HepG2 (cell line): Measurements from ENCODE around the gene DMRTB1. TPM values are rescaled to one million over a fixed set of nuclear protein-coding genes. Genes with fewer than 3 reads are reported as not detected.
A peak's percentile ranks its signal among the peaks of the same experiment; 100 is the strongest.

Experiments
- ATAC-seq: fragments of 200-7000 bp; cut with Tn5 transposase; 3 replicates; pipeline ENCODE4 v1.9.1; 2020; ENCODE audit warnings: mild to moderate bottlenecking, moderate library complexity
- BruUV-seq: library from RNA; stranded (reverse); fragments of 400-500 nt; replicated peaks from 2 replicates; lab custom pipeline; 2021; lab: Mats Ljungman, UMichigan
- CTCF ChIA-PET: fragments of 300-600 bp; formaldehyde crosslinking; extraction: SDS; loops from one replicate; lab custom pipeline; 2021; ENCODE audit warnings: low total read pairs, inconsistent platforms, low intra/inter-chr PET ratio; lab: Yijun Ruan, JAX
- POLR2A ChIA-PET: fragments of 350-600 bp; sonication (Branson Sonifier 250); formaldehyde crosslinking; loops from one replicate; lab custom pipeline; 2020; ENCODE audit warnings: antibody characterized with exemption, inconsistent platforms; lab: Yijun Ruan, JAX
- DNase-seq: peaks from one replicate; pipeline ENCODE4 v3.0.0-alpha.2; 2015; ENCODE audit warnings: low spot score
- FAIRE-seq: peaks from 3 replicates; lab custom pipeline; 2011; peaks lifted over from hg19 to GRCh38; lab: Jason Lieb, UNC
- H2AFZ ChIP-seq: one replicate; pipeline ENCODE4 v1.6.1; 2011; ENCODE audit warnings: low read length, inconsistent platforms
- H3K27ac ChIP-seq: fragments of 300-600 bp; 3 replicates; pipeline ENCODE4 v1.8.0; 2011; ENCODE audit warnings: mixed run types, mild to moderate bottlenecking, mixed read lengths, low read length, inconsistent platforms; ENCODE audit not compliant: insufficient read depth; ENCODE audit errors: extremely low read length
- H3K27me3 ChIP-seq, 2 experiments: fragments of 200-600 bp in 1 of 2; 2 replicates in 1 of 2; 3 replicates in 1 of 2; pipeline versions ENCODE4 v1.6.0 to v1.8.0; 2011; ENCODE audit warnings: low read length in 2 of 2, mild to moderate bottlenecking in 2 of 2, moderate library complexity in 2 of 2, inconsistent platforms in 1 of 2; ENCODE audit not compliant: insufficient read depth in 2 of 2, control insufficient read depth in 1 of 2
- H3K36me3 ChIP-seq, 2 experiments: fragments of 200-600 bp in 1 of 2; replicated peaks in 1 of 2; 2 replicates in 1 of 2; 3 replicates in 1 of 2; pipeline versions ENCODE4 v1.5.1 to v1.8.0; 2011; ENCODE audit warnings: low read length in 2 of 2, inconsistent platforms in 1 of 2; ENCODE audit not compliant: insufficient read depth in 2 of 2, control insufficient read depth in 1 of 2
- H3K4me1 ChIP-seq: 2 replicates; pipeline ENCODE4 v1.5.1; 2012; ENCODE audit warnings: low read length, inconsistent platforms; ENCODE audit not compliant: insufficient read depth
- H3K4me2 ChIP-seq: 2 replicates; pipeline ENCODE4 v1.6.0; 2011; ENCODE audit warnings: low read depth, low read length, inconsistent platforms
- H3K4me3 ChIP-seq, 3 experiments: fragments of 200-600 bp in 1 of 3; sonication (generic), shearing (Covaris generic) in 1 of 3; replicated peaks in 1 of 3; 2 replicates each; pipeline ENCODE4 v1.5.1; 2011 to 2016; ENCODE audit warnings: low read length in 3 of 3, inconsistent platforms in 2 of 3, low read depth in 2 of 3, mild to moderate bottlenecking in 2 of 3, control low read depth in 1 of 3, mixed read lengths in 1 of 3; ENCODE audit not compliant: insufficient read depth in 1 of 3
- H3K79me2 ChIP-seq: one replicate; pipeline ENCODE4 v1.6.1; 2011; ENCODE audit warnings: low read length, inconsistent platforms; ENCODE audit not compliant: insufficient read depth
- H3K9ac ChIP-seq: 2 replicates; pipeline ENCODE4 v1.6.0; 2011; ENCODE audit warnings: mild to moderate bottlenecking, low read depth, low read length, inconsistent platforms; ENCODE audit not compliant: insufficient read depth
- H3K9me3 ChIP-seq: 2 replicates; pipeline ENCODE4 v1.5.1; 2012; ENCODE audit warnings: mild to moderate bottlenecking, low read length
- H4K20me1 ChIP-seq: 2 replicates; pipeline ENCODE4 v1.6.0; 2011; ENCODE audit warnings: inconsistent platforms, mild to moderate bottlenecking, low read length, moderate library complexity; ENCODE audit not compliant: insufficient read depth
- KDM4B ChIP-seq: sonication (generic); formaldehyde crosslinking; IDR thresholded peaks from 2 replicates; pipeline ENCODE4 v1.4.0; 2020; ENCODE audit warnings: missing genetic modification reagents
- KDM5A ChIP-seq: fragments of 200-600 bp; sonication (generic); IDR thresholded peaks from 2 replicates; pipeline ENCODE4 v1.7.0; 2018; ENCODE audit warnings: antibody characterized with exemption, mild to moderate bottlenecking, low read length, borderline replicate concordance
- MXI1 ChIP-seq: IDR thresholded peaks from 3 replicates; pipeline ENCODE4 v1.6.1; 2012; ENCODE audit warnings: low read depth, low read length, inconsistent platforms, borderline replicate concordance
- SSRP1 ChIP-seq: IDR thresholded peaks from 2 replicates; pipeline ENCODE4 v1.6.1; 2016; ENCODE audit warnings: control low read depth
- SYNCRIP ChIP-seq: fragments of 200-400 bp; formaldehyde crosslinking; IDR thresholded peaks from 2 replicates; pipeline ENCODE4 v1.6.1; 2018; ENCODE audit warnings: mild to moderate bottlenecking, low read depth, low read length; ENCODE audit not compliant: insufficient read depth
- ZFP41 ChIP-seq: sonication (generic); formaldehyde crosslinking; IDR thresholded peaks from 2 replicates; pipeline ENCODE4 v1.4.0; 2020; ENCODE audit warnings: mild to moderate bottlenecking, missing genetic modification reagents, borderline replicate concordance
- ZMYM3 ChIP-seq: sonication (generic); formaldehyde crosslinking; IDR thresholded peaks from 2 replicates; pipeline ENCODE4 v1.5.1; 2020; ENCODE audit warnings: mild to moderate bottlenecking, missing genetic modification reagents
- ZNF75D ChIP-seq: sonication (generic); formaldehyde crosslinking; IDR thresholded peaks from 2 replicates; pipeline ENCODE4 v1.8.1; 2023; ENCODE audit warnings: missing genetic modification reagents, mild to moderate bottlenecking, borderline replicate concordance
- WGBS: methylation state at CpG from one replicate; pipeline ENCODE4 v1.1.6; 2017; ENCODE audit warnings: low lambda C conversion rate; 5-methylcytosine and 5-hydroxymethylcytosine counted together
- in situ Hi-C: cut with HindIII; loops from 2 replicates; pipeline ENCODE4 v1.10.0; 2017; ENCODE audit warnings: low pct_unique_long_range_greater_than_20kb; ENCODE audit not compliant: extremely low pct_ligation_motif_present
- intact Hi-C: fragments of 100-400 bp; cut with micrococcal nuclease; formaldehyde crosslinking; loops from one replicate; pipeline ENCODE4 v1.10.0; 2022; ENCODE audit not compliant: unreplicated experiment
- polyA plus RNA-seq, 8 experiments: library from polyadenylated mRNA; depleted of rRNA in 3 of 8; stranded (reverse) in 7 of 8; unstranded in 1 of 8; fragments of >200 nt; fragmentation: Illumina TruSeq in 4 of 8; extraction: Trizol in 4 of 8; gene quantifications; 2 replicates each; pipeline versions ENCODE4 v1.2.1 to v1.2.3, GENCODE V29; 2011 to 2016; ENCODE audit warnings: low read depth in 4 of 8, missing spikeins in 1 of 8, mixed read lengths in 1 of 8; ENCODE audit not compliant: insufficient read depth in 1 of 8
- total RNA-seq, 5 experiments: library from RNA; depleted of rRNA; stranded (reverse); fragments of >200 nt; fragmentation: Illumina TruSeq; extraction: Trizol; gene quantifications; 2 replicates each; pipeline ENCODE4 v1.2.3, GENCODE V29; 2016; ENCODE audit warnings: low read depth in 1 of 5
- TF ChIP-seq, protein P1 (sequence below): sonication (generic); formaldehyde crosslinking; IDR thresholded peaks from 2 replicates; pipeline ENCODE4 v1.5.0; 2020; ENCODE audit warnings: mild to moderate bottlenecking, missing genetic modification reagents, borderline replicate concordance
- TF ChIP-seq, protein P2 (sequence below): sonication (generic); formaldehyde crosslinking; IDR thresholded peaks from 2 replicates; pipeline ENCODE4 v1.5.0; 2020; ENCODE audit warnings: missing genetic modification reagents, mild to moderate bottlenecking, borderline replicate concordance
- TF ChIP-seq, protein P3 (sequence below): sonication (generic); formaldehyde crosslinking; IDR thresholded peaks from 2 replicates; pipeline ENCODE4 v1.4.0; 2020; ENCODE audit warnings: missing genetic modification reagents
- TF ChIP-seq, protein P4 (sequence below): sonication (generic); formaldehyde crosslinking; IDR thresholded peaks from 2 replicates; pipeline ENCODE4 v1.5.0; 2020; ENCODE audit warnings: mild to moderate bottlenecking, missing genetic modification reagents
- TF ChIP-seq, protein P5 (sequence below): sonication (generic); formaldehyde crosslinking; IDR thresholded peaks from 2 replicates; pipeline ENCODE4 v1.8.1; 2023; ENCODE audit warnings: missing genetic modification reagents, inconsistent platforms, borderline replicate concordance

The DMRTB1 gene
- total and polyA plus RNA-seq, 2 of the 13 experiments (the other 11 are each of a cell fraction or from before 2014, with no cell fraction given): not detected

DNA sequence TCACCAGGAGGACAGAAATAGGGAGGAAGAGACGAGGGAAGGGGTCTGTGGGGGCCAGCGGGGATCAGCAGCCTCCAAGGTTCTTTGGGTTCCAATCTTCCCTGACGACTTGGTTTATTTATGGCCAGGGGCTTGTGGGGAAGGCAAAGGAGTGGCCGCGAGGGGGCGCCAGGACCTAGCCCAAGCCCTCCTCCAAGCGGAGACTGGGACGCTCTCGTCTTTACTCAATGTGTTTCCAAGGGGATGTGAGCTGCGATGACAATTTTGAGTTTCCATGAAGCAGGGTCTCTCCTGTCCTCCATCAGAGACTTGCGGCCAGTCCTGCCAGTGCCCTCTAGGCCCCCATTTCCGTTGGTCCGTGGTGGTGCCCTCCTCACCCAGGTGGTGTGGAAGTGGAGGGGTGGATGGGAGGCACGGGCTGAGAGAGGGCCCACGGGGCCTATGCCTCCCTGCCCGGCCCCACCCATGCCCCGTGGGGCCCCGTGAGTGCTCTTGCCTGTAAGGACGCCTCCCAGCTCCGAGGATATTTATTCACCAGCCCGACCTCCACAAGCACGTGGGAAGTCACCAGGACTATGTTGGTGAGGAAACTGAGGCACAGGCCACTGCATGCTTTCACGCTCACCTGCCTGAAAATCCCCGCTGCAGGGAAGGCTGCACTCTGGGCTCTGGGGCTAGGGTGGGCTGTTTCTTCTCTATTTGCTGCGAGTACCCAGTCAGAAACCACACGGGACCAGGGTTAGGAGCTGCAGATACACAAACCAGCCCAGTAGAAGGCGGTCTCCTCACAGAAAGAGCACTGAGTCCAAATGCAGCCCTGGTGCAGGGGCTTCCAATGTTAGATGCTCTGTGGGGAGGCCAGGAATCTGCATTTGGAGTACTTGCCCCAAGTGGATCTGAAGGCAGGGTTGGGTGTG lies 26.5 kb downstream of the DMRTB1 start (continued):
- TF ChIP-seq, protein P1, sequence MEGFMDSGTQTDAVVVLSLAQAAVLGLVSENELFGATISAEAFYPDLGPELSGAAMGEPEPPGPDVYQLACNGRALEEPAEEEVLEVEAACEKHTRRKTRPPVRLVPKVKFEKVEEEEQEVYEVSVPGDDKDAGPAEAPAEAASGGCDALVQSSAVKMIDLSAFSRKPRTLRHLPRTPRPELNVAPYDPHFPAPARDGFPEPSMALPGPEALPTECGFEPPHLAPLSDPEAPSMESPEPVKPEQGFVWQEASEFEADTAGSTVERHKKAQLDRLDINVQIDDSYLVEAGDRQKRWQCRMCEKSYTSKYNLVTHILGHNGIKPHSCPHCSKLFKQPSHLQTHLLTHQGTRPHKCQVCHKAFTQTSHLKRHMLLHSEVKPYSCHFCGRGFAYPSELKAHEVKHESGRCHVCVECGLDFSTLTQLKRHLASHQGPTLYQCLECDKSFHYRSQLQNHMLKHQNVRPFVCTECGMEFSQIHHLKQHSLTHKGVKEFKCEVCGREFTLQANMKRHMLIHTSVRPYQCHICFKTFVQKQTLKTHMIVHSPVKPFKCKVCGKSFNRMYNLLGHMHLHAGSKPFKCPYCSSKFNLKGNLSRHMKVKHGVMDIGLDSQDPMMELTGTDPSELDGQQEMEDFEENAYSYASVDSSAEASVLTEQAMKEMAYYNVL (CRISPR knock-in tag): no peak

DNA sequence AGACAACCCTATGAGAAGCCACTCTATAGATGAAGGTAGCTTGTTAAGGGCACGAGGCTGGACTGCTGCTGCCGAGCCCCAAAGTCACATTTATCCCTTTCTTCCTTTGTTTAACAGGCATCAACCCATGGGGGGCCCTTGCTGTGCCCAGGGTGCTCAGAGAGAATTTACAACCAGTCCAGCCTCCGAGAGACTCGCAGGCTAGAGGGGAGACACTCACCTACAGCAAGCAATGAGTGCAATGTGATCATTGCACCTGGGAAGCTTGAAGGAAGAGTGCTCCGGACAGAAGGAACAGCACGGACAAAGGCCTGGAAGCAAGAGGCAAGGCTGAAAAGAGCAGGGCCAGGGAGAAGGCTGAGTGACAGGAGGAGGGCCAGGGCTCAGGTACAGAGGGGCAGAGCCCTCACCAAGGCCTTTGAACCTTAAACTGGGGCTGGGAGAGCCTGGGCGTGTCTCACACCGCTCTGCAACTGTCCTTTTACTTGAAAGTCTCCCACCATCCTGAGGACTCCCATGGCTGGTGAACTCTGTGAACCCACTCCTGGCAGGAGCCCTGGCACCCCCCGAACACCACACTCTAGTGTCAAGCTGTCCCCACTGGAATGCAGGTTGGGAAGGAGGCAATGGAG lies 27.3 kb downstream of the DMRTB1 start:
- H3K4me1 ChIP-seq: no peaks in the 10 kb centered on the region
- CTCF ChIA-PET: interaction anchor here (1.7 kb wide), 1 partner anchor 268 kb away, joined by 13 read pairs; no protein-coding TSS in a partner anchor
- in situ Hi-C loops (loop anchor here (5.0 kb wide), 2 partner anchors 106 to 201 kb away; no protein-coding TSS in a partner anchor), intact Hi-C loops (no loop called here)
- H3K27ac ChIP-seq: no peak overlapping the region
- POLR2A ChIA-PET: no interaction called here
- FAIRE-seq: no peak
- 27% methylated on average over 9 of the region's 9 CpGs for WGBS
- H2AFZ ChIP-seq: no peak overlapping the region
- no TSS peak for BruUV-seq
- peaks cover 1 to 61% of the 10 kb centered on the region in 2 experiments; a peak in 4 of 5 replicates for H3K27me3 ChIP-seq
- DNase-seq: no peak
- H3K9me3 ChIP-seq: no peaks in the 10 kb centered on the region
- no peak overlapping the region for H3K4me2 ChIP-seq
- no peak overlapping the region for H3K4me3 ChIP-seq
- no peaks in the 10 kb centered on the region for H3K79me2 ChIP-seq
- H4K20me1 ChIP-seq: no peaks in the 10 kb centered on the region
- peak; percentile 37 for ATAC-seq
- no peak overlapping the region for H3K9ac ChIP-seq
- no peaks in the 10 kb centered on the region for H3K36me3 ChIP-seq
- no peak for TF ChIP-seq MXI1
- TF ChIP-seq, protein P2, sequence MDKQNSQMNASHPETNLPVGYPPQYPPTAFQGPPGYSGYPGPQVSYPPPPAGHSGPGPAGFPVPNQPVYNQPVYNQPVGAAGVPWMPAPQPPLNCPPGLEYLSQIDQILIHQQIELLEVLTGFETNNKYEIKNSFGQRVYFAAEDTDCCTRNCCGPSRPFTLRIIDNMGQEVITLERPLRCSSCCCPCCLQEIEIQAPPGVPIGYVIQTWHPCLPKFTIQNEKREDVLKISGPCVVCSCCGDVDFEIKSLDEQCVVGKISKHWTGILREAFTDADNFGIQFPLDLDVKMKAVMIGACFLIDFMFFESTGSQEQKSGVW (CRISPR knock-in tag): no peak
- no peak for TF ChIP-seq ZMYM3
- TF ChIP-seq, protein P3, sequence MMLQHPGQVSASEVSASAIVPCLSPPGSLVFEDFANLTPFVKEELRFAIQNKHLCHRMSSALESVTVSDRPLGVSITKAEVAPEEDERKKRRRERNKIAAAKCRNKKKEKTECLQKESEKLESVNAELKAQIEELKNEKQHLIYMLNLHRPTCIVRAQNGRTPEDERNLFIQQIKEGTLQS: no peak
- TF ChIP-seq, protein P4, sequence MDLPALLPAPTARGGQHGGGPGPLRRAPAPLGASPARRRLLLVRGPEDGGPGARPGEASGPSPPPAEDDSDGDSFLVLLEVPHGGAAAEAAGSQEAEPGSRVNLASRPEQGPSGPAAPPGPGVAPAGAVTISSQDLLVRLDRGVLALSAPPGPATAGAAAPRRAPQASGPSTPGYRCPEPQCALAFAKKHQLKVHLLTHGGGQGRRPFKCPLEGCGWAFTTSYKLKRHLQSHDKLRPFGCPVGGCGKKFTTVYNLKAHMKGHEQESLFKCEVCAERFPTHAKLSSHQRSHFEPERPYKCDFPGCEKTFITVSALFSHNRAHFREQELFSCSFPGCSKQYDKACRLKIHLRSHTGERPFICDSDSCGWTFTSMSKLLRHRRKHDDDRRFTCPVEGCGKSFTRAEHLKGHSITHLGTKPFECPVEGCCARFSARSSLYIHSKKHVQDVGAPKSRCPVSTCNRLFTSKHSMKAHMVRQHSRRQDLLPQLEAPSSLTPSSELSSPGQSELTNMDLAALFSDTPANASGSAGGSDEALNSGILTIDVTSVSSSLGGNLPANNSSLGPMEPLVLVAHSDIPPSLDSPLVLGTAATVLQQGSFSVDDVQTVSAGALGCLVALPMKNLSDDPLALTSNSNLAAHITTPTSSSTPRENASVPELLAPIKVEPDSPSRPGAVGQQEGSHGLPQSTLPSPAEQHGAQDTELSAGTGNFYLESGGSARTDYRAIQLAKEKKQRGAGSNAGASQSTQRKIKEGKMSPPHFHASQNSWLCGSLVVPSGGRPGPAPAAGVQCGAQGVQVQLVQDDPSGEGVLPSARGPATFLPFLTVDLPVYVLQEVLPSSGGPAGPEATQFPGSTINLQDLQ: no peak
- TF ChIP-seq SYNCRIP: no peak
- TF ChIP-seq SSRP1 (CRISPR knock-in tag): no peak
- TF ChIP-seq KDM4B (CRISPR knock-in tag): no peak
- no peak for TF ChIP-seq KDM5A
- TF ChIP-seq ZNF75D (CRISPR knock-in tag): no peak
- TF ChIP-seq, protein P5, sequence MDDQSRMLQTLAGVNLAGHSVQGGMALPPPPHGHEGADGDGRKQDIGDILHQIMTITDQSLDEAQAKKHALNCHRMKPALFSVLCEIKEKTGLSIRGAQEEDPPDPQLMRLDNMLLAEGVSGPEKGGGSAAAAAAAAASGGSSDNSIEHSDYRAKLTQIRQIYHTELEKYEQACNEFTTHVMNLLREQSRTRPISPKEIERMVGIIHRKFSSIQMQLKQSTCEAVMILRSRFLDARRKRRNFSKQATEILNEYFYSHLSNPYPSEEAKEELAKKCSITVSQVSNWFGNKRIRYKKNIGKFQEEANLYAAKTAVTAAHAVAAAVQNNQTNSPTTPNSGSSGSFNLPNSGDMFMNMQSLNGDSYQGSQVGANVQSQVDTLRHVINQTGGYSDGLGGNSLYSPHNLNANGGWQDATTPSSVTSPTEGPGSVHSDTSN (CRISPR knock-in tag): no peak
- TF ChIP-seq ZFP41: no peak
